DND-41 (cell line): ENCODE results near the gene DYRK2.

Experiments used
- CTCF ChIP-seq: IDR thresholded peaks from 2 replicates; pipeline ENCODE4 v1.5.1; 2012; ENCODE audit warnings: borderline replicate concordance, low read length, moderate library complexity, mild to moderate bottlenecking; ENCODE audit not compliant: poor library complexity, severe bottlenecking; ENCODE audit errors: extremely low read depth
- EZH2 ChIP-seq: IDR thresholded peaks from 3 replicates; pipeline ENCODE4 v1.6.1; 2012; ENCODE audit warnings: borderline replicate concordance, low read depth, mild to moderate bottlenecking, moderate library complexity, low read length, inconsistent platforms; ENCODE audit not compliant: severe bottlenecking

- TF ChIP-seq CTCF (no peak), EZH2 (no peak)
These were observed 45.9 kb downstream of the DYRK2 start for GRCh38 chr12:67694306-67694900.
